GM12878 (cell line): Measurements from ENCODE around the gene XRN2. TPM values are rescaled to one million over a fixed set of nuclear protein-coding genes. Genes with fewer than 3 reads are reported as not detected.

Experiments used
- ATAC-seq: fragments of 200-7000 bp; cut with Tn5 transposase; 3 replicates; pipeline ENCODE4 v1.9.1; 2020; ENCODE audit warnings: mild to moderate bottlenecking, moderate library complexity
- BruUV-seq: library from RNA; stranded (reverse); fragments of 400-500 nt; replicated peaks from 2 replicates; lab custom pipeline; 2021; lab: Mats Ljungman, UMichigan
- CTCF ChIA-PET: fragments of 300-600 bp; sonication (Branson Sonifier 250); formaldehyde crosslinking; extraction: SDS; loops from one replicate; lab custom pipeline; 2021; ENCODE audit warnings: inconsistent platforms; lab: Yijun Ruan, JAX
- POLR2A ChIA-PET: fragments of 350-600 bp; formaldehyde crosslinking; extraction: SDS; loops from one replicate; lab custom pipeline; 2021; ENCODE audit warnings: inconsistent platforms; lab: Charles Lee
- RAD21 ChIA-PET: fragments of 300-600 bp; sonication (Branson Sonifier 250); formaldehyde crosslinking; loops from one replicate; lab custom pipeline; 2023; ENCODE audit warnings: antibody characterized with exemption; ENCODE audit not compliant: unreplicated experiment; lab: Charles Lee
- SMC1A ChIA-PET: fragments of 300-600 bp; sonication (Branson Sonifier 250); formaldehyde crosslinking; loops from one replicate; lab custom pipeline; 2023; ENCODE audit not compliant: unreplicated experiment, uncharacterized antibody; lab: Charles Lee
- DNase-seq: peaks from one replicate; pipeline ENCODE4 v3.0.0-alpha.2; 2011; ENCODE audit warnings: low read depth, low spot score
- FAIRE-seq: peaks from 3 replicates; lab custom pipeline; 2011; peaks lifted over from hg19 to GRCh38; lab: Jason Lieb, UNC
- H2AFZ ChIP-seq: 2 replicates; pipeline ENCODE4 v1.6.0; 2011; ENCODE audit warnings: low read depth, low read length, control low read depth; ENCODE audit not compliant: control insufficient read depth
- H3K27ac ChIP-seq: 2 replicates; pipeline ENCODE4 v1.5.1; 2011; ENCODE audit warnings: control low read depth; ENCODE audit not compliant: control insufficient read depth, insufficient read depth
- H3K27me3 ChIP-seq, 2 experiments: replicated peaks in 1 of 2; 2 replicates each; pipeline versions ENCODE4 v1.6.0 to v1.6.1; 2011; ENCODE audit warnings: low read length in 1 of 2; ENCODE audit not compliant: control insufficient read depth in 2 of 2, insufficient read depth in 2 of 2
- H3K36me3 ChIP-seq, 2 experiments: 2 replicates each; pipeline ENCODE4 v1.5.1; 2011; ENCODE audit warnings: low read length in 1 of 2; ENCODE audit not compliant: control insufficient read depth in 2 of 2, insufficient read depth in 2 of 2
- H3K4me1 ChIP-seq: 2 replicates; pipeline ENCODE4 v1.6.1; 2011; ENCODE audit warnings: mild to moderate bottlenecking, low read length, moderate library complexity, mixed read lengths; ENCODE audit not compliant: control insufficient read depth, insufficient read depth
- H3K4me2 ChIP-seq: 2 replicates; pipeline ENCODE4 v1.6.0; 2011; ENCODE audit warnings: control low read depth; ENCODE audit not compliant: control insufficient read depth, insufficient read depth
- H3K4me3 ChIP-seq: fragments of 200-600 bp; sonication (generic); 2 replicates; pipeline ENCODE4 v1.5.1; 2016
- H3K79me2 ChIP-seq: 2 replicates; pipeline ENCODE4 v1.6.0; 2011; ENCODE audit warnings: low read length; ENCODE audit not compliant: control insufficient read depth, insufficient read depth
- H3K9ac ChIP-seq: 2 replicates; pipeline ENCODE4 v1.8.0; 2011; ENCODE audit warnings: low read length, control low read depth, mixed read lengths; ENCODE audit not compliant: control insufficient read depth, insufficient read depth
- H3K9me3 ChIP-seq: replicated peaks from 3 replicates; pipeline ENCODE4 v1.5.1; 2011; ENCODE audit warnings: mild to moderate bottlenecking, low read length; ENCODE audit not compliant: control insufficient read depth, insufficient read depth
- H4K20me1 ChIP-seq: 2 replicates; pipeline ENCODE4 v1.6.0; 2011; ENCODE audit not compliant: control insufficient read depth, insufficient read depth
- CHD2 ChIP-seq: IDR thresholded peaks from 2 replicates; pipeline ENCODE4 v1.6.1; 2011; ENCODE audit warnings: low read depth, low read length, improper control_type of control experiment, borderline replicate concordance
- GABPA ChIP-seq: IDR thresholded peaks from 2 replicates; pipeline ENCODE4 v1.6.1; 2014; ENCODE audit warnings: antibody characterized with exemption, low read depth, mild to moderate bottlenecking, inconsistent platforms
- HDGF ChIP-seq: fragments of 450-650 bp; IDR thresholded peaks from 2 replicates; pipeline ENCODE4 v1.6.1; 2016; ENCODE audit warnings: antibody characterized with exemption
- MYC ChIP-seq: IDR thresholded peaks from 2 replicates; pipeline ENCODE4 v1.6.1; 2011; ENCODE audit warnings: mild to moderate bottlenecking, low read length, moderate library complexity, inconsistent platforms; ENCODE audit not compliant: insufficient read depth, insufficient replicate concordance, insufficient read length, severe bottlenecking
- NKRF ChIP-seq: fragments of 450-650 bp; conservative IDR thresholded peaks from 2 replicates; pipeline ENCODE4 v1.6.1; 2017; ENCODE audit warnings: mild to moderate bottlenecking, moderate library complexity
- PAX5 ChIP-seq: IDR thresholded peaks from 2 replicates; pipeline ENCODE4 v1.6.1; 2011; ENCODE audit warnings: low read depth, low read length, borderline replicate concordance
- SMAD1 ChIP-seq: fragments of 450-650 bp; IDR thresholded peaks from 2 replicates; pipeline ENCODE4 v1.6.1; 2018; ENCODE audit warnings: mild to moderate bottlenecking, low read depth; ENCODE audit not compliant: partially characterized antibody
- YBX1 ChIP-seq: fragments of 450-650 bp; IDR thresholded peaks from 2 replicates; pipeline ENCODE4 v1.6.1; 2016; ENCODE audit warnings: antibody characterized with exemption
- in situ Hi-C: fragments of 300-500 bp; cut with MboI; formaldehyde crosslinking; loops from 9 replicates; pipeline ENCODE4 v1.14.3; 2018; ENCODE audit warnings: mixed read lengths
- intact Hi-C: fragments of 100-400 bp; cut with micrococcal nuclease; formaldehyde crosslinking; loops from one replicate; pipeline ENCODE4 v1.14.2; 2022; ENCODE audit not compliant: unreplicated experiment
- polyA plus RNA-seq, 11 experiments: library from polyadenylated mRNA; depleted of rRNA in 4 of 11; unstranded in 6 of 11; stranded (reverse) in 5 of 11; fragments of >200 nt; fragmentation: Nextera tagmentation in 4 of 11; fragmentation: Illumina TruSeq in 1 of 11; extraction: Ambion mirVana in 4 of 11; extraction: Trizol in 1 of 11; gene quantifications; 1 replicate in 1 of 11; 2 replicates in 10 of 11; pipeline versions ENCODE4 v1.2.1 to v1.2.3, GENCODE V29; 2011 to 2016; ENCODE audit warnings: inconsistent platforms in 2 of 11, missing spikeins in 2 of 11, low read depth in 1 of 11
- total RNA-seq, 4 experiments: library from RNA; depleted of rRNA in 3 of 4; stranded (reverse); fragments of >200 nt in 3 of 4; fragmentation: Illumina TruSeq in 1 of 4; extraction: Trizol in 1 of 4; gene quantifications; 2 replicates each; pipeline versions ENCODE4 v1.2.1 to v1.2.3, GENCODE V29; 2013 to 2021
- TF ChIP-seq, protein P1 (sequence below): fragments of 450-650 bp; IDR thresholded peaks from 2 replicates; pipeline ENCODE4 v1.6.1; 2016; ENCODE audit warnings: mild to moderate bottlenecking
- TF ChIP-seq, protein P2 (sequence below): fragments of 150-350 bp; IDR thresholded peaks from 2 replicates; pipeline ENCODE4 v1.6.1; 2016; ENCODE audit warnings: low read depth, low read length
- TF ChIP-seq, protein P3 (sequence below): fragments of 450-650 bp; IDR thresholded peaks from 2 replicates; pipeline ENCODE4 v1.6.1; 2017; ENCODE audit warnings: low read depth, mild to moderate bottlenecking, moderate library complexity

Gene XRN2
- total and polyA plus RNA-seq, 10 of the 15 experiments (the other 5 are each of a cell fraction or from before 2014, with no cell fraction given): 59.7 to 97.8 (median 75.6) TPM

DNA sequence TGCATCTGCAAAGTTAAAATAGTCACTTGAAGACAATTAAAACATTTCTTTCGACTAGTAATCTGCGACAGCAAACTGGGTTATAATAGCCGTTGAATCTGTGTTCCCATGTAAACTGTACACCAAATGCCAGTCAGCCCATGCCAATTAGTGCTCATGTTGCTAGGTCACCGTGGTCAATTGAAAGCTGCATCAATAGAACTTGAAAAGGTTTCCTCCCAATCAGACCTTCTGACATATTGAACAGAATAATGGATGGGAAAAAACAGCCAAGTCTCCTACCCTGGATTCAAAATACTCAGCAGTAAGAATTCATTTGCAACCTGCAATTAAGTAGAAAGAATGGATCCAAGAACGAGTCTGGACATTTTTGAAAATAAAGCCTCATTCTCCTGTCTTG, 83.0 kb downstream of the XRN2 start (continued):
- TF ChIP-seq, protein P1, sequence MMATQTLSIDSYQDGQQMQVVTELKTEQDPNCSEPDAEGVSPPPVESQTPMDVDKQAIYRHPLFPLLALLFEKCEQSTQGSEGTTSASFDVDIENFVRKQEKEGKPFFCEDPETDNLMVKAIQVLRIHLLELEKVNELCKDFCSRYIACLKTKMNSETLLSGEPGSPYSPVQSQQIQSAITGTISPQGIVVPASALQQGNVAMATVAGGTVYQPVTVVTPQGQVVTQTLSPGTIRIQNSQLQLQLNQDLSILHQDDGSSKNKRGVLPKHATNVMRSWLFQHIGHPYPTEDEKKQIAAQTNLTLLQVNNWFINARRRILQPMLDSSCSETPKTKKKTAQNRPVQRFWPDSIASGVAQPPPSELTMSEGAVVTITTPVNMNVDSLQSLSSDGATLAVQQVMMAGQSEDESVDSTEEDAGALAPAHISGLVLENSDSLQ: no peak

- Histone ChIP-seq H3K9me3 (no peaks in the 10 kb centered on the region), H3K36me3 (peaks cover 3 to 13% of the 10 kb centered on the region in 2 experiments; a peak in 3 of 4 replicates), H3K4me2 (no peak overlapping the region), H3K9ac (no peak overlapping the region), H3K4me1 (no peaks in the 10 kb centered on the region), H3K27ac (no peak overlapping the region)
- FAIRE-seq (no peak), ATAC-seq (no peak)
- CTCF ChIA-PET: interaction anchor here (1.0 kb wide), 2 partner anchors 152 to 228 kb away, joined by 3 to 5 read pairs; no protein-coding TSS in a partner anchor
- POLR2A ChIA-PET: no interaction called here
- no TSS peak for BruUV-seq
- in situ Hi-C loops: no loop called here
- TF ChIP-seq, protein P2, sequence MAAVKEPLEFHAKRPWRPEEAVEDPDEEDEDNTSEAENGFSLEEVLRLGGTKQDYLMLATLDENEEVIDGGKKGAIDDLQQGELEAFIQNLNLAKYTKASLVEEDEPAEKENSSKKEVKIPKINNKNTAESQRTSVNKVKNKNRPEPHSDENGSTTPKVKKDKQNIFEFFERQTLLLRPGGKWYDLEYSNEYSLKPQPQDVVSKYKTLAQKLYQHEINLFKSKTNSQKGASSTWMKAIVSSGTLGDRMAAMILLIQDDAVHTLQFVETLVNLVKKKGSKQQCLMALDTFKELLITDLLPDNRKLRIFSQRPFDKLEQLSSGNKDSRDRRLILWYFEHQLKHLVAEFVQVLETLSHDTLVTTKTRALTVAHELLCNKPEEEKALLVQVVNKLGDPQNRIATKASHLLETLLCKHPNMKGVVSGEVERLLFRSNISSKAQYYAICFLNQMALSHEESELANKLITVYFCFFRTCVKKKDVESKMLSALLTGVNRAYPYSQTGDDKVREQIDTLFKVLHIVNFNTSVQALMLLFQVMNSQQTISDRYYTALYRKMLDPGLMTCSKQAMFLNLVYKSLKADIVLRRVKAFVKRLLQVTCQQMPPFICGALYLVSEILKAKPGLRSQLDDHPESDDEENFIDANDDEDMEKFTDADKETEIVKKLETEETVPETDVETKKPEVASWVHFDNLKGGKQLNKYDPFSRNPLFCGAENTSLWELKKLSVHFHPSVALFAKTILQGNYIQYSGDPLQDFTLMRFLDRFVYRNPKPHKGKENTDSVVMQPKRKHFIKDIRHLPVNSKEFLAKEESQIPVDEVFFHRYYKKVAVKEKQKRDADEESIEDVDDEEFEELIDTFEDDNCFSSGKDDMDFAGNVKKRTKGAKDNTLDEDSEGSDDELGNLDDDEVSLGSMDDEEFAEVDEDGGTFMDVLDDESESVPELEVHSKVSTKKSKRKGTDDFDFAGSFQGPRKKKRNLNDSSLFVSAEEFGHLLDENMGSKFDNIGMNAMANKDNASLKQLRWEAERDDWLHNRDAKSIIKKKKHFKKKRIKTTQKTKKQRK: no peak
- TF ChIP-seq, protein P3, sequence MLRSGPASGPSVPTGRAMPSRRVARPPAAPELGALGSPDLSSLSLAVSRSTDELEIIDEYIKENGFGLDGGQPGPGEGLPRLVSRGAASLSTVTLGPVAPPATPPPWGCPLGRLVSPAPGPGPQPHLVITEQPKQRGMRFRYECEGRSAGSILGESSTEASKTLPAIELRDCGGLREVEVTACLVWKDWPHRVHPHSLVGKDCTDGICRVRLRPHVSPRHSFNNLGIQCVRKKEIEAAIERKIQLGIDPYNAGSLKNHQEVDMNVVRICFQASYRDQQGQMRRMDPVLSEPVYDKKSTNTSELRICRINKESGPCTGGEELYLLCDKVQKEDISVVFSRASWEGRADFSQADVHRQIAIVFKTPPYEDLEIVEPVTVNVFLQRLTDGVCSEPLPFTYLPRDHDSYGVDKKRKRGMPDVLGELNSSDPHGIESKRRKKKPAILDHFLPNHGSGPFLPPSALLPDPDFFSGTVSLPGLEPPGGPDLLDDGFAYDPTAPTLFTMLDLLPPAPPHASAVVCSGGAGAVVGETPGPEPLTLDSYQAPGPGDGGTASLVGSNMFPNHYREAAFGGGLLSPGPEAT: no peak
- TF ChIP-seq GABPA (no peak), HDGF (no peak), NKRF (no peak), MYC (no peak), PAX5 (no peak), SMAD1 (no peak), YBX1 (no peak), CHD2 (no peak)
- TF ChIP-seq, all 136 proteins: peak for 0
- Histone ChIP-seq H3K79me2 (no peaks in the 10 kb centered on the region), H2AFZ (no peak overlapping the region), H4K20me1 (no peaks in the 10 kb centered on the region), H3K4me3 (no peak overlapping the region), H3K27me3 (no peaks in the 10 kb centered on the region)
- ChIA-PET RAD21 (no interaction called here), SMC1A (interaction anchor here (0.7 kb wide), 1 partner anchor 9 kb away, joined by 3 read pairs; no protein-coding TSS in a partner anchor)
- DNase-seq: no peak
- intact Hi-C loops: no loop called here
Observed at GRCh38 chr20:21387528-21387927, 84.4 kb downstream of the XRN2 start.
